Left renal pelvis (tissue), 4 donors: ENCODE measurements around the gene FGF1. TPM values are rescaled to one million over a fixed set of nuclear protein-coding genes. Genes with fewer than 3 reads are reported as not detected.

Experiments used
- DNase-seq, 4 donors: peaks; one replicate each; pipeline ENCODE4 v3.0.0-alpha.2; 2013; ENCODE audit warnings: low read depth in 4 of 4, low spot score in 3 of 4
- polyA plus RNA-seq, 4 donors: library from polyadenylated mRNA; unstranded; fragments of 120-200 nt; gene quantifications; one replicate each; pipeline ENCODE4 v1.2.1, GENCODE V29; 2013; ENCODE audit not compliant: insufficient read length in 4 of 4

Gene FGF1
- polyA plus RNA-seq, 4 donors: 2.2 to 26.2 (median 18.8) TPM

DNA sequence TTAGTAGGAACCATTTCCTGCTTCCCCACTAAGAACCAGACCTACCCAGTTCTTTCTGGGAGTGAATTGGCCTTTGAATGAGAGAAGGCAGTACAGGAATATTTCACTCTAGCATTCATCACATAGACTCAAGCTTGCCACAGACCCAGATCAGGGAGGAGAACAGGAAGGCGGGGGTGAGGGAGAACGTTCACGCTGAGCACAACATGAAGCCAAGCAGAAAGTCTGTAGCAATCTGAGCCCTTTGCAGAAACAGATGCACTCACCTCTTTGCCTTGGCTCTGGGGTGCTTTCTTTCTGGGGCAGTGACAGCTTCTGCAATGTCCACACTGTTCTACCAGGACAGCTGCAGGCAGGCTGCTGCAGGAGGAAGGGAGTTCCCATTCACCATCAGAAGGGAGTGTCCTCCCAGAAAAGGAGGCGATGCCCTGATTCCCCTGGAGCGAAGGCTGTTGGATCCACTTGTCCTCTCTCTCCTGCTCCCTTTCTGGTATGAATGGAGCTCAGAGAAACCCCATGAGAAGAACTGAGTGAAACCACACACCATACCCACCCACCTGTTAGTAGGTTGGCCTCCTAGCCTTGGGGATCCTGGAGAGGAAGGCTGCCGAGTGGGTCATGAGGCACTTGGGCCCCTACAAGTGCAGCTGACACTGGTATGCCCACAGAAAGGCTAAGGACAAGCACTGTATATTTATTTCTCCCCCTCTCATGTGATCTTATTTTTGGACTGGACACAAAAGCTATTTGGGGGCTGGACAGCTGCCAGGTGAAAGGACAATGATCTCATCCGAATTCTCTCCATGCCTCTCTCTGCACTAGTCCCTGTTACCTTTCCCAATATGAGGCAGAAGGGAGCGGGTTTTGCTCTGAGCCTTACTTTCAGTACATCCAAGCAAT, 11.7 kb upstream of the FGF1 start:
- no peak for DNase-seq

GRCh38 chr5:142696379-142696778, 10.5 kb upstream of the FGF1 start:
- DNase-seq: no peak

- no peak for DNase-seq
These were observed 8.4 kb upstream of the FGF1 start for GRCh38 chr5:142694092-142694856.

GRCh38 chr5:142692321-142692894, 6.5 kb upstream of the FGF1 start:
- no peak for DNase-seq

DNA sequence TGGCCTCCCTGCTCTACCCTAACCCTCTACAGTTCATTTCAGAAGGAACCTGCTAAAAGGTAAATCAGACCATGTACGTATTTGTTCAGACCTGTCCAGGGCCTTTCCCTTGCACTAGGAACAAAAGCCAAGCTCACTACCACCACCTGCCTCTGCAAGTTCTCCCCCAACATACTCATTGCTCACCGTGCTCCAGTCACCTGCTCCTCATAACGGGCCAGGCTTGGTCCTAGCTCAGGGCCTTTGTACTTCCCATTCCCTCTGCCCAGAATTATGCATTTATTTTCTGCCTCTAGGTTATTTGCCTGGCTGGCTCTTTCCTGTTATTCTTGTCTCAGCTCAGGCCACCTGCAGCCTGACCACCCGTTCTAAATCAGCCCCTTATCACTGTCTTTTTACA, 4.8 kb upstream of the FGF1 start:
- no peak for DNase-seq

GRCh38 chr5:142689081-142689480, 3.2 kb upstream of the FGF1 start:
- no peak for DNase-seq

GRCh38 chr5:142688281-142688989, 2.5 kb upstream of the FGF1 start:
- DNase-seq: no peak

GRCh38 chr5:142686968-142687367, 1.1 kb upstream of the FGF1 start:
- no peak for DNase-seq

DNA sequence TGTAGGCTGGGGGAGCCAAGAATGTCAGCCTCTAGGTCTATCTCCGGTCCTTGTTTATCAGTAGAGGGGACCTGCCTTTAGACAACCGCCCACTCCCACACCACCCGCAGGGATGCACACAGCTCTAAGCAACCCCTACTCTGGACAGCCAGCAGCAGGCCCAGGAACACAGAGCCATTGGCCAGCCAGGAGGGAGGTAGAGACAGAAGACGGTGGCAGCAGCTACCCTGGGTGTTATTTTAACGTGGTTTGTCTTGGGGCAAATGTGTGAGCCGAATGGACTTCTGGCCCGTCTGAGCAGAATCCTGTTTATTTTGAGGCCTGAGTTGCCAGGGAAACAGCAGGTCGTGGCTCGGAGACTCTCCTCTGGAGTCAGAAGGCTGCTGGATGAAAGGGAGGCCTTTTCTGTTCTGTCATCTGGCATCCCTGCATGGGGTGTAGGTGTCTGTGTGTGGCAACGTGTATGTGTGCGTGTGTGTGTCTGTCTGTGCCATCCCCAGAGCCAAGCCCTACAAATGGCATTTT, 382 bp upstream of the FGF1 start:
- DNase-seq: no peak

- no peak for DNase-seq
These were observed 1.3 kb downstream of the FGF1 start for GRCh38 chr5:142684508-142685041.

DNA sequence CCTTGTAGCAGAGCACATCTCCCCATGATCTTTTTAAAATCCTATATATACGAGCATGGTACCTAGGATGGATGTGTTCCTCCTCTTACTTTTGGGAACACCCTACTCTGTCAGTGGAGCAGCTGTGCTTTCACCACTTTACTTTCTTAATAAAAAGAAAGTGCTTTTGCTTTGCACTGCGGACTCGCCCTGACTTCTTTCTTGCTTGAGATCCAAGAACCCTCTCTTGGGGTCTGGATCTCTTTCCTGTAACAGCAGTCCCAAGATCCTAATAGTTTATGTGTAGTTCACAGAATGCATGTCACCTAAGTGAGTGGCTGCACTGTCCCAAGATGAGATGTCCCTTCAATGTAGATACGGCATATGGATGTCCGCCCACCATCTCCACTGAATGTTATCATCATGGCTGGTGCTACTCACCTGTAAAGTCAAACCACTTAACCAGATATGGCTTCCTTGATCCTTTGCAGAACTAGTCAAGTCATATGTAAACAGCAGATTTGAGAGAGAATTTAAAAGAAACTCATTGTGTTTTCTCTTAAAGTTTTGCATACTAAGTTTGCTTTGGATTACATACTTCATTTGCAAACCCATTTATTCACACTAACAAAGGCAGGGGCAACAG, 1.9 kb downstream of the FGF1 start:
- no peak for DNase-seq

DNA sequence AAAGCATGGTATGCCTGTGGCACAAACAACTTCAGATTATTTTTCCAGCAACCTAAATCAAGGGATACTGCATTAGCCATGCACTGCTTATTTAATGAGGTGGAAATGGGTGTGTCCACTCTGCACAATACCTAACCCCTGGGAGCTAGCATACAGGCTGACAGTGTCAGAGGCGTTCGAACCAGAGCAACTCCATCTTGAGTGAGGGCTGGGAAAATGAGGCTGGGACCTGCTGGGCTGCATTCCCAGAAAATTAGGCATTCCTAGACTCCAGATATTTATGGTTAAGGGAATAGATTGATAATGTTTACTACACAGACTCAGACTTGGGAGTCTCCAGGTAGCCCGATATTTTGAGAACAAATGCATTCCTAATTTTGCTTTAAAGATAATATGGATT, 2.8 kb downstream of the FGF1 start:
- no peak for DNase-seq

DNA sequence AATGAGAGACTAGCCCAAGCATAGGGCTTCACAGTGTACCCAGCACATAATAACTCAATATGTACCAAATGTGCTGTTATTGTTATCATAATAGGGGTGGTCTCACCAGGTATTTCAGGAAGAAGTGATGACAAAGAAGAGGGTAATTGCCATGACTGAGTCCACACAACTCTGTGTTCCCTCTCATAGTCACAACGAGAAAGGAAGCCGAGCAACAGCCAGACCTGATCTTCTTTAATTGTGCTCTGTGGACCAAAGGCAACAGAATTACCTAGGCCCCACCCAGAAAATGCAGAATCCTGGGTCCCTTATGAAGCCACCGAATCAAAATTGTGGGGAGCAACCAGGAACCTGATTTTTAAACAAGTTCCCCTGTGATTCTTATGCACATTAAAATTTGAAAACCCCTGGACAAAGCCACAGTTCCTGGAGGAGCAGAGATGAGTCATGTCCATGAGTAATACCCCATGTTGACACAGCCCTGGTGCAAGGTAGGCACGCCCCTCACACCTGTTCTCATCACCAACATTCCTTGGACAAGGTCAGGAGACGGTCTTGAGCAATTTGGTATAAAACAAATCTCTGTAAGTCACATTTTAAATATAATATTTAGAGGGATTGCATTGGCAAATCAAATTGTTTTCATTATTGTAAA, 5.2 kb downstream of the FGF1 start:
- no peak for DNase-seq

DNA sequence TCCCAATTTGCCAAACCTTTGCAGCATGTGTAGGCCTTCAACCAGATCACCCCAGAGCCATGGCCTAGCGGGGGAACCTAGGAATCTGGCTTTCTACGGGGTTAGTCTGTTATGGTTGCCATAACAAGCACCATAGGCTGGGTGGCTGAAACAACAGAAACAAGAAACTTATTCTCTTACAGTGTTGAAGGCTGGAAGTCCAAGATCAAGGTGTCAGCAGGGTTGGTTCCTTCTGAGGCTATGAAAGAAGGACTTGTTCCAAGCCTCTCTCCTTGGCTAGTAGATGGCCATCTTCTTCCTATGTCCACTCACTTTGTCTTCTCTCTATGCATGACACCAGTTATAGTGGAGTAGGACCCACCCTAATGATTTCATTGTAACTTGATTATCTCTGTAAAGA, 6.1 kb downstream of the FGF1 start:
- DNase-seq: no peak

DNA sequence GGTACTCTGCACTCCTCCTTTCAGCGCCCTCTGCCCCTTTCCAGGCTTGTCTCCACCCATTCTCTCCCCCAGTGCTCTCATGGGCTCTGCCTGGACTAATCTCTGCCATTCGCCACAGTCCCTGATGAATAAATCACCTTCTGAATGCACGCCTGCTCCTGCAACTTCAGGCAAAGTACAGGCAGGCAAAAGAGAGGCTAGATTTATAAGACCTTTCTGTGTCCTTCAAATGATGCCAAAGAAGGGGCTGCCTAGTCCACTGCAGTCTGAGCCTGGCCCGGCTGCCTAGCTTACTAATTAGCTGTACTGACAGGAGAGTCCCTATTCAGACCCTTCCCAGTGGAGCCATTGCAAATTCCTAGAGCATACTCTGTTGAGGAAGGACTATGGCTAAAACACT, 7.4 kb downstream of the FGF1 start:
- DNase-seq: no peak

GRCh38 chr5:142677198-142677597, 8.7 kb downstream of the FGF1 start:
- no peak for DNase-seq

DNA sequence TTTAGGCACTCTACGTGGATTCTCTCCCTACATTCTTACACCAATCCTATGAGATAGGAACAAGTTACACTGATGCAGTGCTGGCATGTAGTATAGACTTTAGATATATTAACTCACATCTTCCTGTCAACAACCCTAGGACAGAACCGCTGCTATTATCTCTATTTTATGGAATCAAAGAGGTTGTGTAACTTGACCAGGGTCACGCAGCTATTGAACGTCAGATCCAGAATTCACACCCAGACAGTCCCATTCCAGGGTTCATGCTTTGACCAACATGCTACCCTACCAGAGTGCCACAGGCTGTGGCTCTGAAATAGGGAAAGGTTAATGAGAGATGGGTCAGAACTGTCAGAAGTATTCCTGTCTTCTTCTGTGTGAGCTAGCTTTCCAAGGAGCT, 9.6 kb downstream of the FGF1 start:
- no peak for DNase-seq

GRCh38 chr5:142674531-142675469, 11.1 kb downstream of the FGF1 start:
- DNase-seq: no peak
